ENCODE results near the gene CCPG1.
"Not testable (repeated sequence)": the region's sequence is repeated elsewhere in the genome, so short reads cannot be mapped to it uniquely, and the experiment has no call there.

CCPG1 gene

DNA sequence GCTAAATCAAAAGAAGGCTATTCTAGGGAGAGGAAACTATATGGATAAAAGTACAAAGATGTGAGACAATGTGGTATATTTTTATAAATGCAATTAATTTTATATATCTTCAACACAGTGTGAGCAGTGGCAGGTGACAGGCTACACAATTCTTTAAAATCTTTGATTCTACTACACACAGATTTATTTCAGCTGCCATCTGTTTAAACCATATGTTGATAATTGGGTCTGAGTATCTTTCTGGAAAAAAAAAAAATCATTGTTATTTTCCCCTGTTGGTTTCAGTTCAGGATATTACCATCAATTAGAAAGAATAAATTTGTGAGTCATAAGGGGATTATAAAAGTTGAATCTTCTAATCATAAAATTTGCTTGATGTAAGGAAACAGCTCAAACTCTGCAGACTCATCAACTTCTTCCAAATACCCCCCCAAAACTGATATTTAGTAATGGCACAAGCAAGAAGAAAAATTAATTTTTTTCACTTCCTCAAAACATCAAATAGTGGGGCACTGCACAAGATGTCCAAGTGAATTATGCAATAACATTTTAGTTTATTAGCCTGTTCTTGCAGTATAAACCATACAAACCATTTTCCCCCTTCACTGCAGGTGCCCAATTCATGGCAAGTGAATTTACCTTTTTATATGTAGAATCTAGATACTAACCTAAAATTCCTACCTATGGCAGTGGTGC, 12.2 kb upstream of the CCPG1 start:
- no peak for DNase-seq (ENCODE audit: extremely low read depth, low read depth)
- TF ChIP-seq, protein P1, sequence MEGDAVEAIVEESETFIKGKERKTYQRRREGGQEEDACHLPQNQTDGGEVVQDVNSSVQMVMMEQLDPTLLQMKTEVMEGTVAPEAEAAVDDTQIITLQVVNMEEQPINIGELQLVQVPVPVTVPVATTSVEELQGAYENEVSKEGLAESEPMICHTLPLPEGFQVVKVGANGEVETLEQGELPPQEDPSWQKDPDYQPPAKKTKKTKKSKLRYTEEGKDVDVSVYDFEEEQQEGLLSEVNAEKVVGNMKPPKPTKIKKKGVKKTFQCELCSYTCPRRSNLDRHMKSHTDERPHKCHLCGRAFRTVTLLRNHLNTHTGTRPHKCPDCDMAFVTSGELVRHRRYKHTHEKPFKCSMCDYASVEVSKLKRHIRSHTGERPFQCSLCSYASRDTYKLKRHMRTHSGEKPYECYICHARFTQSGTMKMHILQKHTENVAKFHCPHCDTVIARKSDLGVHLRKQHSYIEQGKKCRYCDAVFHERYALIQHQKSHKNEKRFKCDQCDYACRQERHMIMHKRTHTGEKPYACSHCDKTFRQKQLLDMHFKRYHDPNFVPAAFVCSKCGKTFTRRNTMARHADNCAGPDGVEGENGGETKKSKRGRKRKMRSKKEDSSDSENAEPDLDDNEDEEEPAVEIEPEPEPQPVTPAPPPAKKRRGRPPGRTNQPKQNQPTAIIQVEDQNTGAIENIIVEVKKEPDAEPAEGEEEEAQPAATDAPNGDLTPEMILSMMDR (IDR thresholded peaks at IDR 0.05; ENCODE audit: low read depth, low read length), result no peak

DNA sequence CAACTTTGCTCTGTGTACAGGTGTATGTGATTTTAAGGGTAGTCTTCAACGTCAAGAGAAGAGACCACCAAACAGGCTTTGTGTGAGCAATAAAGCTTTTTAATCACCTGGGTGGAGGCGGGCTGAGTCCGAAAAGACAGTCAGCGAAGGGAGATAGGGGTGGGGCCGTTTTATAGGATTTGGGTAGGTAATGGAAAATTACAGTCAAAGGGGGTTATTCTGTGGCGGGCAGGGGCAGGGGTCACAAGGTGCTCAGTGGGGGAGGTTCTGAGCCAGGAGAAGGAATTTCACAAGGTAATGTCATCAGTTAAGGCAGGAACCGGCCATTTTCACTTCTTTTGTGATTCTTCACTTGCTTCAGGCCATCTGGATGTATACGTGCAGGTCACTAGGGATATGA, 9.5 kb upstream of the CCPG1 start:
- not testable (repeated sequence) for DNase-seq (ENCODE audit: extremely low read depth, low read depth)

DNA sequence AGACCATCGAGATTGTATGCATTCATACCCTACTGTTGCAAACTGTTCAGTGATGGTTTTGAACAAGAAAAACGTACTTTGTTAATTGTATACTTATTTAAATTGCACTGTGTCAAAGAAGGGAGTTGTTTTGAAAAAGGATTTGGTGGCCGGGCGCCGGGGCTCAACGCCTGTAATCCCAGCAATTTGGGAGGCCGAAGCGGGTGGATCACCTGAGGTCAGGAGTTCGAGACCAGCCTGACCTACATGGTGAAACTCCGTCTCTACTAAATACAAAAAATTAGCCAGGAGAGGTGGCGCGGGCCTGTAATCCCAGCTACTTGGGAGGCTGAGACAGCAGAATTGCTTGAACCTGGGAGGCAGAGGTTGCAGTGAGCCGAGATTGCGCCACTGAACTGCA, 817 bp upstream of the CCPG1 start:
- not testable (repeated sequence) for DNase-seq (ENCODE audit: extremely low read depth, low read depth)

DNA sequence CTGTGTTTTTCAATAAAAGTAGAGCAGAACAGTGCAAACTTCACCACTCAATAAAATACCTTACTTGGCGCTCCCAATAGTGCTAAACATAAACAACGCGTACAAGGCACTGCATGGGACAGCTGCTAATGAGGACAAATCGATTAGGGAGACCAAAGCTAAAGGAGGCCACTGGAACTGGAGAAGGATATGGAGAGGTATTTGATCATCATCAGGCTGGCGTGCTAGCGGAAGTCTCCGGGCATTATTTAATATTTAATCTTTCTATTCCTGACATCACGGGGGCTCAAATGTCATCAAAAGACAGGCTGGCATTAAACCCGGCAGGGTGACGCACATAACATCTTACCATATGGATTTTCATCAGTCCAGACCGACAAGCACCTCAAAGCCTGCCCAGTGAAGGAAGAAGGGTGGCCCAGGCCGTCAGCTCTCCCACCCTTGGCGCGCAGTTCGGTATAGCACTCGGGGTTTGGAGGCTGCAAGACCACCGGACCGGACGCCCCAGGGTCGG, 604 bp downstream of the CCPG1 start:
- DNase-seq (ENCODE audit: extremely low read depth, low read depth), result no peak
- TF ChIP-seq, protein P1 (IDR thresholded peaks at IDR 0.05; ENCODE audit: low read depth, low read length), result no peak

DNA sequence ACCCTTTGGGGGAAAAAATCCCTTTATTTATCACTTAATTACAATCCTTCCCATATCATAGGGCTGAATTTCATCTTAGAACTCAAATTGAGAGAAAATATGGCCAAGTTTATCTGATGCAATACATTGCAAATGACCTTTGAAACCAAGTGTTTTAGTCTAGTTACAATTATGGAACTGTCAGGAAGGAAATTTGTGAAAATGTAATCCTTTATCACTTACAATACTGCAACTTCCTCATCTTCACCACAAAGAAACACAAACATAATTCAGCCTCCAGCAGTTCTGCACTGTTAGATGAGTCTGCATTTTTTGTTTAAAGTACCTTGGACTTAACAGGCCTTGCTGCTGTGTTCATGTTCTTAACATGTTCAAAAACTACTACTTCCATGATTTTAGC, 4.6 kb downstream of the CCPG1 start:
- TF ChIP-seq, protein P1 (IDR thresholded peaks at IDR 0.05; ENCODE audit: low read depth, low read length), result no peak
- DNase-seq (ENCODE audit: extremely low read depth, low read depth), result peak; percentile 15

DNA sequence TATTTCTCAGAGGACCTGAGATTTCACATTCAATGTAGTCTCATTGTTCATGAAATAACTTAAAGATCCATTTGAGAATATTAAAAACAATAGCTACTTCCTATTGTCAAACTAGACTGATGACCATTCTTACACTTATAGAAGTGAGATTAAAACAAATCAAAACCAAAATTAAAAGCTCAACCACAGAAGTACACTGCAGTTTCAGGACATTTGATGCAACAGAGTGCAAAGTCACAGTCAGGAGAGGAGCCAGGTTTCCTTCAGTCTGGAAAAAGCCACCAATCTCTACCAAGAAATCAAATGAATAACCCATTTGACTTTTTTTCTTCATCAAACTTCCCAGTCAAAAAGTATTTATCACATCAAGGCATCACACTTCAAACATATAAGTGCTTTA, 5.5 kb downstream of the CCPG1 start:
- no peak for DNase-seq (ENCODE audit: extremely low read depth, low read depth)

DNA sequence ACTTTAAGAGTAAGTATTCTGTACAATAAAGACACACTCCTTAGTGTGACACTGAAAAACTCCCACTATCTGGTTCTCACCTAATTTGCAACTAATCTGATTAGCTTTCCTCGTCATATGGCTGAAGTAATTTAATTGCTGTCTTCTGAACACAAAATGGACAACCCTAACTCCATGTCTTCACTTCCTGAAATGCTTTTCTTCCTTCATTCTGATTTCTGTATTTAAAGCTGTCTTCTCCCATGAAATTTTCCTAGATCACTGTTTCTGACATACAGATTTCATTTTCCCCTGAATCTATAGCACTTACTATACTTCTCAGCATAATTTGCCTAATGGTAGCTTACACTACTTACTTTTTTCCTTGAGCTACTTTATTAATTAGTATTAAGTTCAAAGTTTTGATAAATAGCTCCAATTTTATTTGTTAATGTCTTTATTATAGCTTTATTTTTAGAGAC, 6.3 kb downstream of the CCPG1 start:
- TF ChIP-seq, protein P1 (IDR thresholded peaks at IDR 0.05; ENCODE audit: low read depth, low read length), result no peak
- DNase-seq (ENCODE audit: extremely low read depth, low read depth), result no peak

More for the DNA sequence above, 5.5 kb downstream of the CCPG1 start:
- TF ChIP-seq, protein P1 (IDR thresholded peaks at IDR 0.05; ENCODE audit: low read depth, low read length), result no peak

DNA sequence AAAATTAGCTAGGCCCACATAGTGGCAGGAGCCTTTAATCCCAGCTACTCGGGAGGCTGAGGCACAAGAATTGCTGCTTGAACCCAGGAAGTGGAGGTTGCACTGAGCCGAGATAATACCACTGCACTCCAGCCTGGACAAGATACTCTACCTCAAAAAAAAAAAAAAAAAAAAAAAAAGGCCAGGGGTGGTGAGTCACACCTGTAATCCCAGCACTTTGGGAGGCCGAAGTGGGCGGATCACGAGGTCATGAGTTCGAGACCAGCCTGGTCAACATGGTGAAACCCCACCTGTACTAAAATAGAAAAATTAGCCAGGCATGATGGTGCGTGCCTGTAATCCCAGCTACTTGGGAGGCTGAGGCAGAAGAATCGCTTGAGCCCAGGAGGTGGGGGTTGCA, 8.1 kb downstream of the CCPG1 start:
- not testable (repeated sequence) for DNase-seq (ENCODE audit: extremely low read depth, low read depth)

DNA sequence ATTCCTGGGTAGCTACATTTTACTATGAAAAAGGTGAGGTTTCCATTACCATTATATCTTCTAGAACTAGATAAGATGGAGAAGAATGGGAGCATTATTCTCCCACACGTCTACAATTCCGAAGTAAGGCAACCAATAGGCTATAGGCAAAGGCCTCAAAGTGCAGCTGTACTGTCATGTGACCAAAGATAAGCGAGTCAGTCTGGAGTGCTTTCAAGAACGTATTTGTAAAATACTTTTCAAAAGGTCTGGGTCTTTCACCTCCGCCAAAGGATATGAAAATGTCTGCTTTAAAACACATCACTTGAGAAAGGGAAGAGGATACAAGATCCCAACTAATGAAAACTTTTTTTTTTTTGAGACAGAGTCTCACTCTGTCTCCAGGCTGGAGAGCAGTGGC, 9.9 kb downstream of the CCPG1 start:
- TF ChIP-seq, protein P1 (IDR thresholded peaks at IDR 0.05; ENCODE audit: low read depth, low read length), result no peak
- DNase-seq (ENCODE audit: extremely low read depth, low read depth), result no peak

Measured in AG09319 (cell line).